ENCODE results near the gene MX2. TPM values are rescaled to one million over a fixed set of nuclear protein-coding genes. Genes with fewer than 3 reads are reported as not detected.

Gene MX2
- total RNA-seq, 1 experiment from 2014 or later: 0.15 TPM

DNA sequence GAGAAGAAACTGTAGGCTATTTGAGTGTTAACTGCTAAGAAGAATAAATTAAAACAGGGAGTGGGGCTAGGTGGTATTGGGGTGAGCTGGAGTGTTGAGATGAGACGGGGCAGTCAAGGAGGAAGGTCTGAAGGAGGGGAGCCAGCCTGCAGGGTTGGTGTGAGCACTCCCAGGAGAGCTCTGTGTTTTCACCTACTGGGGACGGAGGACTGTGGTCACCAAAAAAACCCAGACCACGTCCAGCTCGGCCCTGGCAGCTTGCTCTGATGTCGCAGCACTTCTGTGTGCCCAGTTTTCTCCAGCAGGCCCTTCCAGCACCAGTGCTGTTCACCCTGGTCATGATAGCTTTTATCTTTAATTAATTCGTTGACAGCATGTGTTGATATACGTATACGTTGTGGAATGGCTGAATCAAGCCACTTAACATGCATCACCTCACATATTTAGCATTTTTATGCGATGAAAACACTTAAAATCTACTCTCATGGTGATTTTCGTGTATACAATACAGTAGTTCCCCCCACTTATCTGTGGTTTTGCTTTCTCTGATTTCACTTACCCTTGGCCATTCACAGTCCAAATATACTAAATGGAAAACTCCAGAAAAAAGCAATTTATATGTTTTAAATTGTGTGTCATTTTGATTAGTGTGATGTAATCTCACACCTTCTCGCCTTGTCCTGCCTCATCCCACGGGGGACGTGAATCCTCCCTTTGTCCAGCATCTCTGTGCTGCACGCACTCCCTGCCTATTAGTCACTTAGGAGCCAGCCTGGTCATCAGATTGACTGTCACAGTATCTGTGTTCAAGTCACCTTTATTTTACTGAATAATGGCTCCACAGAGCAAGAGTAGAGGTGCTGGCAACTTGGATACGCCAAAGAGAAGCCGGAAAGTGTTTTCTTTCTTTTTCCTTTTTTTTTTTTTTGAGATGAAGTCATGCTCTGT, 32.9 kb upstream of the MX2 start:
- TF ChIP-seq EZH2phosphoT487 (IDR thresholded peaks at IDR 0.05; ENCODE audit: borderline replicate concordance, low read length) (no peak), EZH2 (IDR thresholded peaks at IDR 0.05; ENCODE audit: low read length, unreplicated experiment) (no peak)
- TF ChIP-seq, protein P1, sequence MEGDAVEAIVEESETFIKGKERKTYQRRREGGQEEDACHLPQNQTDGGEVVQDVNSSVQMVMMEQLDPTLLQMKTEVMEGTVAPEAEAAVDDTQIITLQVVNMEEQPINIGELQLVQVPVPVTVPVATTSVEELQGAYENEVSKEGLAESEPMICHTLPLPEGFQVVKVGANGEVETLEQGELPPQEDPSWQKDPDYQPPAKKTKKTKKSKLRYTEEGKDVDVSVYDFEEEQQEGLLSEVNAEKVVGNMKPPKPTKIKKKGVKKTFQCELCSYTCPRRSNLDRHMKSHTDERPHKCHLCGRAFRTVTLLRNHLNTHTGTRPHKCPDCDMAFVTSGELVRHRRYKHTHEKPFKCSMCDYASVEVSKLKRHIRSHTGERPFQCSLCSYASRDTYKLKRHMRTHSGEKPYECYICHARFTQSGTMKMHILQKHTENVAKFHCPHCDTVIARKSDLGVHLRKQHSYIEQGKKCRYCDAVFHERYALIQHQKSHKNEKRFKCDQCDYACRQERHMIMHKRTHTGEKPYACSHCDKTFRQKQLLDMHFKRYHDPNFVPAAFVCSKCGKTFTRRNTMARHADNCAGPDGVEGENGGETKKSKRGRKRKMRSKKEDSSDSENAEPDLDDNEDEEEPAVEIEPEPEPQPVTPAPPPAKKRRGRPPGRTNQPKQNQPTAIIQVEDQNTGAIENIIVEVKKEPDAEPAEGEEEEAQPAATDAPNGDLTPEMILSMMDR (conservative IDR thresholded peaks at IDR 0.05; ENCODE audit: low read depth, low read length): no peak
- Histone ChIP-seq H3K4me1 (ENCODE audit: insufficient read depth, low read length) (no peaks in the 10 kb centered on the region), H3F3A (ENCODE audit: low read length, unreplicated experiment) (no peaks in the 10 kb centered on the region), H3K4me2 (ENCODE audit: low read length) (no peak overlapping the region), H2AFZ (ENCODE audit: low read length) (no peak overlapping the region), H3K4me3 (ENCODE audit: low read length) (no peak overlapping the region), H4K20me1 (ENCODE audit: low read length) (no peaks in the 10 kb centered on the region), H3K9me2 (replicated peaks; ENCODE audit: low read length) (no peaks in the 10 kb centered on the region), H3K27ac (ENCODE audit: low read length) (no peak overlapping the region), H3K27me3 (ENCODE audit: low read length) (0 out of 2 replicates have a peak, but pooled peaks cover 10% of the 10 kb centered on the region), H3K9me3 (ENCODE audit: low read length) (no peaks in the 10 kb centered on the region), H3K9ac (ENCODE audit: low read length) (no peak overlapping the region), H3K79me2 (ENCODE audit: low read length) (no peaks in the 10 kb centered on the region), H3K36me3 (ENCODE audit: low read depth, low read length) (no peaks in the 10 kb centered on the region)
- ATAC-seq: no peak
- ChIA-PET POLR2A (ENCODE audit: unreplicated experiment) (no interaction called here), CTCF (no interaction called here)
- BruUV-seq (replicated peaks): no TSS peak
- no peak for DNase-seq
- intact Hi-C loops (cut with micrococcal nuclease): no loop called here

DNA sequence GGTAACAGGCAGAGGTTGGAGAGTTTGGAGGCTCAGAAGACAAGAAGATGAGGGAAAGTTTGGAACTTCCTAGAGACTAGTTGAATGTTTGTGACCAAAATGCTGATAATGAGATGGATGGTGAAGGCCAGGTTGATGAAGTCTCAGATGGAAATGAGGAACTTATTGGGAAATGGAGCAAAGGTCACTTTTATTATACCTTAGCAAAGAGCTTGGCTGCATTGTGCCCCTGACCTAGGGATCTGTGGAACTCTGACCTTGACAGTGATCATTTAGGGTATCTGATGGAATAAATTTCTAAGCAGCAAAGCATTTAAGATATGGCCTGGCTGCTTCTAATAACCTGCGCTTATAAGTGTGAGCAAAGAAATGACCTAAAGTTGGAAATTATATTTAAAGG, 28.1 kb upstream of the MX2 start:
- H3K4me2 ChIP-seq (ENCODE audit: low read length): no peak overlapping the region
- no peaks in the 10 kb centered on the region for H3K9me2 ChIP-seq (replicated peaks; ENCODE audit: low read length)
- ATAC-seq: no peak
- TF ChIP-seq EZH2 (IDR thresholded peaks at IDR 0.05; ENCODE audit: low read length, unreplicated experiment) (no peak), EZH2phosphoT487 (IDR thresholded peaks at IDR 0.05; ENCODE audit: borderline replicate concordance, low read length) (no peak)
- TF ChIP-seq, protein P1 (conservative IDR thresholded peaks at IDR 0.05; ENCODE audit: low read depth, low read length): no peak
- H3K9me3 ChIP-seq (ENCODE audit: low read length): no peaks in the 10 kb centered on the region
- H3K36me3 ChIP-seq (ENCODE audit: low read depth, low read length): no peaks in the 10 kb centered on the region
- no peak for DNase-seq
- no peak overlapping the region for H2AFZ ChIP-seq (ENCODE audit: low read length)
- no peak overlapping the region for H3K27ac ChIP-seq (ENCODE audit: low read length)
- BruUV-seq (replicated peaks): no TSS peak
- H3K4me1 ChIP-seq (ENCODE audit: insufficient read depth, low read length): no peaks in the 10 kb centered on the region
- peaks cover 16% of the 10 kb centered on the region; the same call in 1 of the 2 replicates for H3K27me3 ChIP-seq (ENCODE audit: low read length)
- H3K4me3 ChIP-seq (ENCODE audit: low read length): no peak overlapping the region
- POLR2A ChIA-PET (ENCODE audit: unreplicated experiment): no interaction called here
- no peaks in the 10 kb centered on the region for H3F3A ChIP-seq (ENCODE audit: low read length, unreplicated experiment)
- H3K9ac ChIP-seq (ENCODE audit: low read length): no peak overlapping the region
- CTCF ChIA-PET: no interaction called here
- intact Hi-C loops (cut with micrococcal nuclease): no loop called here
- no peaks in the 10 kb centered on the region for H4K20me1 ChIP-seq (ENCODE audit: low read length)
- no peaks in the 10 kb centered on the region for H3K79me2 ChIP-seq (ENCODE audit: low read length)

DNA sequence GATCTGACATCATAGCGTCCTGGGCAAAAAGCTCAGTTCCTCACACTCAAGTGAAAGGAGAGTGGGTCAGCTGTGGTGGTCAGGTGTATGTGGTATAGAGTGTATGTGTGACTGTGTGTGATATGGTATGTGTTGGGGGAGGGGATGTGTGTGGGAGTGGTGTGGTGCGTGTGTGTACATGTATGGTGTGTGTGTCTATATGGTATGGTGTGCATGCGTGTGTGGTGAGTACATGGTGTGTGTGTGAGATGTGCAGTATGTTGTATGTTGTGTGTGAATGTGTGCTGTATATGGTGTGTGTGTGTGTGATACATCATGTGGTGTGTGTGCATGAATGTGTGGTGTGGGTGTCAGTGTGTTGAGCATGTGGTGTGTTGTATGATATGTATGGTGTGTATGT, 24.3 kb upstream of the MX2 start:
- H3K4me1 ChIP-seq (ENCODE audit: insufficient read depth, low read length): no peaks in the 10 kb centered on the region
- no peak overlapping the region for H3K9ac ChIP-seq (ENCODE audit: low read length)
- ChIA-PET CTCF (no interaction called here), POLR2A (ENCODE audit: unreplicated experiment) (no interaction called here)
- no TSS peak for BruUV-seq (replicated peaks)
- no peak for DNase-seq
- no peak overlapping the region for H3K4me2 ChIP-seq (ENCODE audit: low read length)
- no peaks in the 10 kb centered on the region for H4K20me1 ChIP-seq (ENCODE audit: low read length)
- H2AFZ ChIP-seq (ENCODE audit: low read length): no peak overlapping the region
- TF ChIP-seq EZH2phosphoT487 (IDR thresholded peaks at IDR 0.05; ENCODE audit: borderline replicate concordance, low read length) (no peak), EZH2 (IDR thresholded peaks at IDR 0.05; ENCODE audit: low read length, unreplicated experiment) (no peak)
- TF ChIP-seq, protein P1 (conservative IDR thresholded peaks at IDR 0.05; ENCODE audit: low read depth, low read length): no peak
- H3K36me3 ChIP-seq (ENCODE audit: low read depth, low read length): no peaks in the 10 kb centered on the region
- intact Hi-C loops (cut with micrococcal nuclease): no loop called here
- H3F3A ChIP-seq (ENCODE audit: low read length, unreplicated experiment): no peaks in the 10 kb centered on the region
- H3K79me2 ChIP-seq (ENCODE audit: low read length): no peaks in the 10 kb centered on the region
- 0 out of 2 replicates have a peak, but pooled peaks cover 4% of the 10 kb centered on the region for H3K9me3 ChIP-seq (ENCODE audit: low read length)
- ATAC-seq: no peak
- no peaks in the 10 kb centered on the region for H3K9me2 ChIP-seq (replicated peaks; ENCODE audit: low read length)
- H3K27ac ChIP-seq (ENCODE audit: low read length): no peak overlapping the region
- peaks cover 11% of the 10 kb centered on the region; the same call in 1 of the 2 replicates for H3K27me3 ChIP-seq (ENCODE audit: low read length)
- no peak overlapping the region for H3K4me3 ChIP-seq (ENCODE audit: low read length)
